Gastroesophageal sphincter (tissue), 3 donors: ENCODE results near the gene EXD3.

Source experiments
- EP300 ChIP-seq: sonication (generic); formaldehyde crosslinking; IDR thresholded peaks from one replicate; pipeline ENCODE4 v1.6.1; 2017; ENCODE audit warnings: antibody characterized with exemption, mild to moderate bottlenecking
- POLR2A ChIP-seq, 2 donors: fragments of 450-650 bp; IDR thresholded peaks; one replicate each; pipeline ENCODE4 v1.6.1; 2017; ENCODE audit warnings: antibody characterized with exemption in 2 of 2, mild to moderate bottlenecking in 2 of 2, moderate library complexity in 1 of 2
- POLR2AphosphoS5 ChIP-seq: sonication (generic); formaldehyde crosslinking; IDR thresholded peaks from one replicate; pipeline ENCODE4 v1.6.1; 2017; ENCODE audit warnings: antibody characterized with exemption
- TF ChIP-seq, protein P1 (sequence below), 4 experiments: fragments of 200-600 bp in 2 of 4; fragments of 450-650 bp in 2 of 4; sonication (generic) in 1 of 4; IDR thresholded peaks; one replicate each; pipeline ENCODE4 v1.5.1; 2017 to 2019; ENCODE audit warnings: antibody characterized with exemption in 4 of 4, mild to moderate bottlenecking in 2 of 4, moderate library complexity in 2 of 4

DNA sequence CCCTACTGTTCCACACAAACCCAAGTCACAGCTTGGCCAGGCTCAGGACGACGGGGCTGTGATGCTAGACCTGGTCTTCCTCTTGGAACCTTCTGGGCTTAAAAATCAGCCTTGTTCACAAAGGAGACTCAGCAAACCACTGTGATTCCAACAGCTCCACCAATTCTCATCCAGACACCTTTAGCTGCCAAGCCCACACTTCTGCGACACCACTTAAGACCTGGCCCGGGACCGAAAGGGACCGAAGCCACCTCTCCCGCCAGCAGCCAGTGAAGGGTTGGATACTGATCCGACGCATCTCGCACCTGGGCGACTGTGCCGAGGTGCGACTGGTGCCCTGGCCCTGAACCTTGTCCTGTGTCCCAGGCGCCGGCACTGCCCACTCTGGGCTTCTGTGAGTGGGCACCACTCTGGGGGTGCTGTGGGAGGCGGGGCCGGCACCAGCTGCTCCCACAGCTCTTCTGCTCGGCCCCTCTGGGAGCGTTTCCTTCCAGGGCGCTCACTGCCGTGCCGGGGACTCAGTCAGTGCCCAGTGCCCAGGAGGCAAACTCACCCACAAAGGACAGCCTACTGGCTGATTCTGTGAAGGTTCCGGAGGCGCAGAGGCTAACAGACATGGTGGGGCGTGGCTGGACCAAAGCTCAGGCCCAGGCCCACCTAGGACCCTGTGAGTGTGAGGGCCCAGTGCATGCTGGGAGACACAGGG is 50.9 kb downstream of the EXD3 start:
- no peak for TF ChIP-seq POLR2A (IDR thresholded peaks at IDR 0.05)
- TF ChIP-seq, protein P1, sequence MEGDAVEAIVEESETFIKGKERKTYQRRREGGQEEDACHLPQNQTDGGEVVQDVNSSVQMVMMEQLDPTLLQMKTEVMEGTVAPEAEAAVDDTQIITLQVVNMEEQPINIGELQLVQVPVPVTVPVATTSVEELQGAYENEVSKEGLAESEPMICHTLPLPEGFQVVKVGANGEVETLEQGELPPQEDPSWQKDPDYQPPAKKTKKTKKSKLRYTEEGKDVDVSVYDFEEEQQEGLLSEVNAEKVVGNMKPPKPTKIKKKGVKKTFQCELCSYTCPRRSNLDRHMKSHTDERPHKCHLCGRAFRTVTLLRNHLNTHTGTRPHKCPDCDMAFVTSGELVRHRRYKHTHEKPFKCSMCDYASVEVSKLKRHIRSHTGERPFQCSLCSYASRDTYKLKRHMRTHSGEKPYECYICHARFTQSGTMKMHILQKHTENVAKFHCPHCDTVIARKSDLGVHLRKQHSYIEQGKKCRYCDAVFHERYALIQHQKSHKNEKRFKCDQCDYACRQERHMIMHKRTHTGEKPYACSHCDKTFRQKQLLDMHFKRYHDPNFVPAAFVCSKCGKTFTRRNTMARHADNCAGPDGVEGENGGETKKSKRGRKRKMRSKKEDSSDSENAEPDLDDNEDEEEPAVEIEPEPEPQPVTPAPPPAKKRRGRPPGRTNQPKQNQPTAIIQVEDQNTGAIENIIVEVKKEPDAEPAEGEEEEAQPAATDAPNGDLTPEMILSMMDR (IDR thresholded peaks at IDR 0.05) = no peak
- no peak for TF ChIP-seq POLR2AphosphoS5
- TF ChIP-seq EP300 = no peak
